ENCODE results near the gene GPC3.

The GPC3 gene

DNA sequence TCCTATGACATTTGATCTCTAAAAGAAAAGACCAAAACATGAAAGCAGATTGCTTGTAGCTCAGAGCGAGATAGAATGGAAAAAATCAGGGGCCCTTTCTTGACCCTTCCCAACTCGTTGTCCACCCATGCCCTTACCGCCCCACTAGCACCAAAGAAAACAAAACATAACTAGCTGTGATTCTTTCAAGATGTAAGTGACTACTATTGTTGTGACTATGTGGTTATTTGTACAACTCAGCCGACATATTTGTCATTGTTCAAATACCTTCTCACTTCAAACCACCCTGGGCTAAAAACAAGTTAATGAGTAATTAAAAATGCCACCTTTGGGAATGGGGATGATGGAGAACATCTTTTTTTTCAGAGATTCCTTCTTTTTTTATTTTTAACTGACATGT is 399.0 kb downstream of the GPC3 start:
- H3K27ac ChIP-seq: no peak overlapping the region
- TF ChIP-seq ZFX (IDR thresholded peaks at IDR 0.05; ENCODE audit: borderline replicate concordance) (no peak), CTCF (IDR thresholded peaks at IDR 0.05) (no peak)

DNA sequence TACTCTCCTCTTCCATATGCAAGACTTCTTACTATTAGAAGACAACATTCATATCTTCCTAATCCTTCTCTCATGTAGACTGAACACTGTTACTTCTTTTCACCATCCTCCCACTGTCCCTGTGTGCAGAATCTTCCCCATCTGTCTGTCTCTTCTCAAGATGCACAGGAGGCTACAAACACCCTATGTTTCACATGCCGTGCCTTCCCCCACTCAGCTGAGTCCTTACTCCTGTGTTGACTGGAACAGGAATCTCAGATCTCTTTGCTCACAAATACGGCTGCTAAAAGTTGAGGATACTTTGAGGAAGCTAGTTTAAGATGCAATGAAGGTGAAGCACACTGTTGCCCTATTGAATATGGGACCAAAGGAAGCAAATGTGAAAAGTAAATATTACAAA is 401.6 kb downstream of the GPC3 start:
- no peak overlapping the region for H3K27ac ChIP-seq
- TF ChIP-seq ZFX (IDR thresholded peaks at IDR 0.05; ENCODE audit: borderline replicate concordance) (no peak), CTCF (IDR thresholded peaks at IDR 0.05) (no peak)

DNA sequence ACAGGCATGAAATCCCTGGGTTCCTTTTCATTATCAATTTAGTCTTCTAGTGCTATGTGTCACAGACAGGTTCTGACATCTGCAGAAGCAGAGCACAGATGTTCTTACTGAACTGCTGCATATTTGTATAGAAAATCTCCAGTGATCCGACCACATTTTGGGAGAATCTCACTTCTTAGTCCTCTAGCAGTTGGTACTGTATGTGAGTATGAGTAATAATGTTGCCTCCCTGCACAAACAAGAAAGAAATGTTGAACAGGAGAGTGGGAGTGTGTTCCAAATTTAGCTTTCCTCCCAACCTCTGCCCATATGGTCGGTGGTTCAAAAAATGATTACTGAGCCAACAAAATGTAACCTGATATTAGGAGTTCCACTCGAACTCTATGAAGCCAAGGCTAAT is 404.8 kb downstream of the GPC3 start:
- TF ChIP-seq ZFX (IDR thresholded peaks at IDR 0.05; ENCODE audit: borderline replicate concordance) (no peak), CTCF (IDR thresholded peaks at IDR 0.05) (no peak)
- no peak overlapping the region for H3K27ac ChIP-seq

GRCh38 chrX:133579631-133580030 is 405.8 kb downstream of the GPC3 start:
- TF ChIP-seq ZFX (IDR thresholded peaks at IDR 0.05; ENCODE audit: borderline replicate concordance) (no peak), CTCF (IDR thresholded peaks at IDR 0.05) (no peak)
- H3K27ac ChIP-seq: no peak overlapping the region

- H3K27ac ChIP-seq: no peak overlapping the region
- no peak for TF ChIP-seq CTCF (IDR thresholded peaks at IDR 0.05)
- TF ChIP-seq ZFX (IDR thresholded peaks at IDR 0.05; ENCODE audit: borderline replicate concordance): no peak
Measured at GRCh38 chrX:133576876-133577275, 408.5 kb downstream of the GPC3 start.

- TF ChIP-seq CTCF (IDR thresholded peaks at IDR 0.05): no peak
- H3K27ac ChIP-seq: no peak overlapping the region
Measured at GRCh38 chrX:133575501-133576136, 409.8 kb downstream of the GPC3 start.

- TF ChIP-seq CTCF (IDR thresholded peaks at IDR 0.05) (no peak), ZFX (IDR thresholded peaks at IDR 0.05; ENCODE audit: borderline replicate concordance) (no peak)
- H3K27ac ChIP-seq: no peak overlapping the region
Measured at GRCh38 chrX:133574716-133575115, 410.7 kb downstream of the GPC3 start.
